ENCODE results near the gene TRPT1. TPM values are rescaled to one million over a fixed set of nuclear protein-coding genes. Genes with fewer than 3 reads are reported as not detected.

TRPT1 gene
- total and polyA plus RNA-seq, 9 of the 15 experiments (the other 6 are each of a cell fraction or from before 2014, with no cell fraction given) = 4.6 to 41.7 (median 23.1) TPM

GRCh38 chr11:64269540-64270220 lies 43.7 kb upstream of the TRPT1 start (continued):
- TF ChIP-seq PKNOX1 (IDR thresholded peaks at IDR 0.05) = peak; percentile 74
- no peak for TF ChIP-seq SRSF3 (IDR thresholded peaks at IDR 0.05; ENCODE audit: insufficient read depth, low read length)
- TF ChIP-seq SMARCA5 (IDR thresholded peaks at IDR 0.05) = no peak
- no peak for TF ChIP-seq RBM14 (IDR thresholded peaks at IDR 0.05; ENCODE audit: borderline replicate concordance, insufficient read depth, low read depth, low read length)
- TF ChIP-seq EGR1 (conservative IDR thresholded peaks at IDR 0.05) = peak; percentile 86
- TF ChIP-seq ZNF695 (CRISPR knock-in tag; IDR thresholded peaks at IDR 0.05) = no peak
- TF ChIP-seq BRCA1 (IDR thresholded peaks at IDR 0.05) = no peak
- TF ChIP-seq BRCA1 (CRISPR knock-in tag; IDR thresholded peaks at IDR 0.05) = no peak
- no peak for TF ChIP-seq RNF219 (CRISPR knock-in tag; IDR thresholded peaks at IDR 0.05)
- peak; percentile 84 for TF ChIP-seq U2AF1 (optimal IDR thresholded peaks at IDR 0.05; ENCODE audit: low read depth, low read length)
- TF ChIP-seq ADNP (tag; IDR thresholded peaks at IDR 0.05) = no peak
- TF ChIP-seq FOXA1 (IDR thresholded peaks at IDR 0.05; ENCODE audit: borderline replicate concordance) = no peak
- no peak for TF ChIP-seq ZNF431 (CRISPR knock-in tag; IDR thresholded peaks at IDR 0.05)
- TF ChIP-seq BRF2 (IDR thresholded peaks at IDR 0.05; ENCODE audit: borderline replicate concordance, insufficient read depth, insufficient read length) = no peak
- no peak for TF ChIP-seq EWSR1 (IDR thresholded peaks at IDR 0.05; ENCODE audit: borderline replicate concordance, low read depth, partially characterized antibody)
- TF ChIP-seq TAF1 (IDR thresholded peaks at IDR 0.05; ENCODE audit: control insufficient read depth, extremely low read depth, insufficient read depth, low read length, severe bottlenecking) = peak; percentile 84
- TF ChIP-seq BACH1 (tag; IDR thresholded peaks at IDR 0.05) = no peak
- peak; percentile 69; the same call in 1 of the 2 replicates for TF ChIP-seq NR2F6 (CRISPR knock-in tag; IDR thresholded peaks at IDR 0.05)
- TF ChIP-seq HCFC1 (IDR thresholded peaks at IDR 0.05; ENCODE audit: low read depth, low read length) = peak; percentile 94
- no peak for TF ChIP-seq ZNF785 (CRISPR knock-in tag; IDR thresholded peaks at IDR 0.05)
- TF ChIP-seq CCNT2 (IDR thresholded peaks at IDR 0.05; ENCODE audit: borderline replicate concordance, extremely low read depth, insufficient read length, low read depth, low read length) = no peak
- no peak for TF ChIP-seq HIVEP1 (CRISPR knock-in tag; IDR thresholded peaks at IDR 0.05)
